Neural progenitor cell (in vitro differentiated cells): ENCODE data around the gene MSH3. TPM values are rescaled to one million over a fixed set of nuclear protein-coding genes. Genes with fewer than 3 reads are reported as not detected.

Experiments used
- DNase-seq: peaks from one replicate; pipeline ENCODE4 v3.0.0-alpha.2; 2016; ENCODE audit warnings: low spot score
- H2AFZ ChIP-seq: fragments of 200-600 bp; sonication (generic); replicated peaks from 2 replicates; pipeline ENCODE4 v1.6.1; 2016; ENCODE audit warnings: antibody characterized with exemption
- H3F3A ChIP-seq: fragments of 200-600 bp; sonication (generic); 2 replicates; pipeline ENCODE4 v1.6.1; 2016; ENCODE audit warnings: antibody characterized with exemption, low read depth
- H3K27ac ChIP-seq: fragments of 200-600 bp; sonication (generic); 2 replicates; pipeline ENCODE4 v1.5.1; 2016; ENCODE audit warnings: mild to moderate bottlenecking
- H3K27me3 ChIP-seq: fragments of 200-600 bp; sonication (generic); 2 replicates; pipeline ENCODE4 v1.6.1; 2016; ENCODE audit warnings: mild to moderate bottlenecking, moderate library complexity
- H3K36me3 ChIP-seq: fragments of 200-600 bp; sonication (generic); 2 replicates; pipeline ENCODE4 v1.5.1; 2016
- H3K4me1 ChIP-seq: fragments of 200-600 bp; sonication (generic); 2 replicates; pipeline ENCODE4 v1.6.1; 2016; ENCODE audit warnings: mixed run types
- H3K4me2 ChIP-seq: fragments of 200-600 bp; sonication (generic); 2 replicates; pipeline ENCODE4 v1.6.1; 2016
- H3K4me3 ChIP-seq: fragments of 200-600 bp; sonication (generic); 2 replicates; pipeline ENCODE4 v1.5.1; 2016
- H3K79me2 ChIP-seq: fragments of 200-600 bp; sonication (generic); 2 replicates; pipeline ENCODE4 v1.6.1; 2016; ENCODE audit warnings: low read depth
- H3K9ac ChIP-seq: fragments of 200-600 bp; sonication (generic); 2 replicates; pipeline ENCODE4 v1.6.1; 2016
- H3K9me3 ChIP-seq: fragments of 200-600 bp; sonication (generic); 2 replicates; pipeline ENCODE4 v1.5.1; 2016; ENCODE audit warnings: low read depth
- H4K20me1 ChIP-seq: fragments of 200-600 bp; sonication (generic); 2 replicates; pipeline ENCODE4 v1.6.1; 2016; ENCODE audit warnings: low read depth
- H3K27ac Mint-ChIP-seq: 3 replicates; pipeline ENCODE4 v1.8.0; 2021; ENCODE audit warnings: mixed read lengths
- H3K27me3 Mint-ChIP-seq: 2 replicates; pipeline ENCODE4 v1.8.0; 2022; ENCODE audit warnings: low read depth, mild to moderate bottlenecking, inconsistent platforms, moderate library complexity, mixed read lengths; ENCODE audit not compliant: insufficient read depth
- H3K36me3 Mint-ChIP-seq: 3 replicates; pipeline ENCODE4 v1.8.0; 2021; ENCODE audit warnings: mixed read lengths
- H3K4me1 Mint-ChIP-seq: 3 replicates; pipeline ENCODE4 v1.8.0; 2021; ENCODE audit warnings: mixed read lengths
- H3K4me3 Mint-ChIP-seq: 3 replicates; pipeline ENCODE4 v1.8.0; 2021; ENCODE audit warnings: mild to moderate bottlenecking, moderate library complexity, mixed read lengths
- H3K9me3 Mint-ChIP-seq: 3 replicates; pipeline ENCODE4 v1.8.0; 2020; ENCODE audit warnings: mixed read lengths
- EZH2 ChIP-seq: fragments of 200-600 bp; sonication (generic); IDR thresholded peaks from 2 replicates; pipeline ENCODE4 v1.6.1; 2017; ENCODE audit warnings: antibody characterized with exemption, mild to moderate bottlenecking, moderate library complexity
- EZH2phosphoT487 ChIP-seq: fragments of 200-600 bp; sonication (generic); IDR thresholded peaks from 2 replicates; pipeline ENCODE4 v1.6.1; 2017; ENCODE audit warnings: antibody characterized with exemption
- total RNA-seq: library from RNA; depleted of rRNA; stranded (reverse); fragments of >200 nt; gene quantifications from 2 replicates; pipeline ENCODE4 v1.2.3, GENCODE V29; 2015; ENCODE audit warnings: low replicate concordance
- TF ChIP-seq, protein P1 (sequence below): fragments of 200-600 bp; sonication (generic); IDR thresholded peaks from 2 replicates; pipeline ENCODE4 v1.5.1; 2017; ENCODE audit warnings: antibody characterized with exemption, mild to moderate bottlenecking

MSH3 gene
- total RNA-seq, 1 donor from 2014 or later = 26.1 TPM

DNA sequence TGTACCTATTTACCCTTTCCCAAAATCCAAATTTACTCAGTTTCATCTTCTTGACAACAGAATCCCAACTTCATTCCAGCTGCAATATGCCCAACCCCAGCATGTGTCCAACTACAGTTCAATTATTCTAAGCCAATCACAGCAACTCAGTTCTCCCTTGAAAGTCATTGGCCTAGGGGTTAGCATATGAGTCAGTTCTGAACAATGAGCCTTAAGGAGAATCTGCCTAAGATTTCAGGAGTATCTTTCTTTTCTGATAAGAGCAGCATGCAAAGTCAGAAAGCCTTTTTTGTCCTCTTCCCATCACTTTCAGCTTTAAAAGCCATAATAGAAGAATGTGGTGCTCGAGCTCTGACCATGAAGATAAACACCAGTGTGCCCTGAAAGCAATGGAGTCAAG is 261.3 kb downstream of the MSH3 start:
- no peak overlapping the region for H3K4me3 ChIP-seq
- no peaks in the 10 kb centered on the region for H3K4me1 Mint-ChIP-seq
- no peak overlapping the region for H3K9ac ChIP-seq
- H2AFZ ChIP-seq = no peak overlapping the region
- no peak overlapping the region for H3K4me3 Mint-ChIP-seq
- H3K4me2 ChIP-seq = no peak overlapping the region
- no peaks in the 10 kb centered on the region for H3K4me1 ChIP-seq
- H3K9me3 ChIP-seq = no peaks in the 10 kb centered on the region
- no peak for DNase-seq
- H3K36me3 Mint-ChIP-seq = peaks cover 3% of the 10 kb centered on the region
- H3K36me3 ChIP-seq = no peaks in the 10 kb centered on the region
- H3K9me3 Mint-ChIP-seq = peaks cover 4% of the 10 kb centered on the region
- no peaks in the 10 kb centered on the region for H3K27me3 ChIP-seq
- TF ChIP-seq EZH2phosphoT487 = no peak
- TF ChIP-seq, protein P1, sequence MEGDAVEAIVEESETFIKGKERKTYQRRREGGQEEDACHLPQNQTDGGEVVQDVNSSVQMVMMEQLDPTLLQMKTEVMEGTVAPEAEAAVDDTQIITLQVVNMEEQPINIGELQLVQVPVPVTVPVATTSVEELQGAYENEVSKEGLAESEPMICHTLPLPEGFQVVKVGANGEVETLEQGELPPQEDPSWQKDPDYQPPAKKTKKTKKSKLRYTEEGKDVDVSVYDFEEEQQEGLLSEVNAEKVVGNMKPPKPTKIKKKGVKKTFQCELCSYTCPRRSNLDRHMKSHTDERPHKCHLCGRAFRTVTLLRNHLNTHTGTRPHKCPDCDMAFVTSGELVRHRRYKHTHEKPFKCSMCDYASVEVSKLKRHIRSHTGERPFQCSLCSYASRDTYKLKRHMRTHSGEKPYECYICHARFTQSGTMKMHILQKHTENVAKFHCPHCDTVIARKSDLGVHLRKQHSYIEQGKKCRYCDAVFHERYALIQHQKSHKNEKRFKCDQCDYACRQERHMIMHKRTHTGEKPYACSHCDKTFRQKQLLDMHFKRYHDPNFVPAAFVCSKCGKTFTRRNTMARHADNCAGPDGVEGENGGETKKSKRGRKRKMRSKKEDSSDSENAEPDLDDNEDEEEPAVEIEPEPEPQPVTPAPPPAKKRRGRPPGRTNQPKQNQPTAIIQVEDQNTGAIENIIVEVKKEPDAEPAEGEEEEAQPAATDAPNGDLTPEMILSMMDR = no peak
- TF ChIP-seq EZH2 = no peak
- no peaks in the 10 kb centered on the region for H4K20me1 ChIP-seq
- H3K27ac ChIP-seq = no peak overlapping the region
- no peaks in the 10 kb centered on the region for H3K79me2 ChIP-seq
- no peak overlapping the region for H3K27ac Mint-ChIP-seq
- H3F3A ChIP-seq = no peaks in the 10 kb centered on the region
- peaks cover 2% of the 10 kb centered on the region for H3K27me3 Mint-ChIP-seq

DNA sequence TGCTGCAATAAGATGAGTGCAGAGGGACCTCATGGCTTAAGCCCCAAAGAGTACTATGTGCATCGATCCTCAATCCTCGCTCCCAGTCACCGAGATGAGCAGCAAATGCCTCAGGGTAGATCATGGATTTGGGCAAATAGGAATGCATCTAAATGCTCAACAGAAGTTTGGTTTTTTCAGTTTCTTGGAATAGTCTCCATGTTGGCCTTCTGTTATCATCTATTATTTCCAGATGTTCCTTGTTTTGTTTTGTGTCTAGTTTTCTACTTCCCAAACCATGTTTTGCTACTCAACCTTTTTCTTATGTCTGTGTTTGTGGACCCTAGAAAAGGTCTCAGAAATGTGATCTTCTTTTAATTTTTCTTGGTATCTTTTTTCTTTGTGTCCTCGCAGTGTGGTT is 262.2 kb downstream of the MSH3 start:
- DNase-seq = no peak
- Histone ChIP-seq H3K36me3 (no peaks in the 10 kb centered on the region), H3K9me3 (no peaks in the 10 kb centered on the region), H3K79me2 (no peaks in the 10 kb centered on the region), H3K9ac (no peak overlapping the region), H2AFZ (no peak overlapping the region), H3K4me3 (no peak overlapping the region), H3K4me1 (no peaks in the 10 kb centered on the region), H3K4me2 (no peak overlapping the region), H3K27me3 (no peaks in the 10 kb centered on the region), H4K20me1 (no peaks in the 10 kb centered on the region), H3K27ac (no peak overlapping the region), H3F3A (no peaks in the 10 kb centered on the region)
- no peaks in the 10 kb centered on the region for H3K4me1 Mint-ChIP-seq
- H3K27me3 Mint-ChIP-seq = peaks cover 2% of the 10 kb centered on the region
- no peak overlapping the region for H3K4me3 Mint-ChIP-seq
- peaks cover 3% of the 10 kb centered on the region for H3K36me3 Mint-ChIP-seq
- no peak for TF ChIP-seq EZH2phosphoT487
- TF ChIP-seq, protein P1 = no peak
- TF ChIP-seq EZH2 = no peak
- no peak overlapping the region for H3K27ac Mint-ChIP-seq
- peaks cover 4% of the 10 kb centered on the region for H3K9me3 Mint-ChIP-seq

DNA sequence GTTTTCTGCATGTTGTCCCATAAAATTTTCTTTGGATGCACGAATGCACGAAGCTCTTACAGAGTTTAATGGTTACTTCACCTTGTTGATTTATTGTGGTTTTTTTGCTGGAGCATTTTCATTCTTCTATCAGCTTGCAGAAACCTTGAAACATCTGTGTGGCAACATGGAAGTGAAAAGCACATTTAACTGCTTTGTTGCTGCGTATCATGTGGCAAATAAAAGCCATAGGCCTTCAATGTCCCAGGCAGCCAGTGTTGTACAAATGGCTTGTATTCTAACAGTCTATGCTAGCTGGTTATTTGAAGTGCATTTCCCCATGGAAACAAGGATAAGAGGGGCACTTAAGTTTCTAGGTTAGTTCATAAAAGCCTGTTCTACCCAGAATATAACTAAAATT is 263.2 kb downstream of the MSH3 start:
- Histone ChIP-seq H2AFZ (no peak overlapping the region), H3K4me2 (no peak overlapping the region), H3K79me2 (no peaks in the 10 kb centered on the region), H3K27ac (no peak overlapping the region), H3K27me3 (no peaks in the 10 kb centered on the region), H3K4me3 (no peak overlapping the region), H3K36me3 (no peaks in the 10 kb centered on the region), H4K20me1 (no peaks in the 10 kb centered on the region), H3K9me3 (no peaks in the 10 kb centered on the region), H3K9ac (no peak overlapping the region), H3F3A (no peaks in the 10 kb centered on the region), H3K4me1 (no peaks in the 10 kb centered on the region)
- H3K9me3 Mint-ChIP-seq = no peaks in the 10 kb centered on the region
- no peak overlapping the region for H3K27ac Mint-ChIP-seq
- no peaks in the 10 kb centered on the region for H3K36me3 Mint-ChIP-seq
- H3K4me3 Mint-ChIP-seq = no peak overlapping the region
- TF ChIP-seq, protein P1 = no peak
- TF ChIP-seq EZH2phosphoT487 (no peak), EZH2 (no peak)
- peaks cover 2% of the 10 kb centered on the region for H3K27me3 Mint-ChIP-seq
- no peak for DNase-seq
- no peaks in the 10 kb centered on the region for H3K4me1 Mint-ChIP-seq
